Subcutaneous adipose tissue (tissue), 4 donors: ENCODE results near the gene FBP1. TPM values are rescaled to one million over a fixed set of nuclear protein-coding genes. Genes with fewer than 3 reads are reported as not detected.

Experiments used
- CTCF ChIP-seq: fragments of 450-650 bp; IDR thresholded peaks from one replicate; pipeline ENCODE4 v1.5.1; 2016; ENCODE audit warnings: low read depth, mild to moderate bottlenecking, control low read depth, antibody characterized with exemption, moderate library complexity
- total RNA-seq, 4 donors: library from RNA; depleted of rRNA; stranded (reverse); fragments of >200 nt; gene quantifications; one replicate each; pipeline ENCODE4 v1.1.0, GENCODE V29; 2016

FBP1 gene
- total RNA-seq, 4 donors from 2014 or later, result 6.6 to 160 (median 16.2) TPM

- TF ChIP-seq CTCF, result no peak
Observed at GRCh38 chr9:94666364-94667099, 27.2 kb upstream of the FBP1 start.

- TF ChIP-seq CTCF, result no peak
Observed at GRCh38 chr9:94665613-94666012, 26.3 kb upstream of the FBP1 start.

- TF ChIP-seq CTCF, result no peak
Observed at GRCh38 chr9:94664801-94665200, 25.5 kb upstream of the FBP1 start.

- TF ChIP-seq CTCF, result no peak
Observed at GRCh38 chr9:94663640-94664039, 24.3 kb upstream of the FBP1 start.

- no peak for TF ChIP-seq CTCF
Observed at GRCh38 chr9:94663140-94663539, 23.8 kb upstream of the FBP1 start.

GRCh38 chr9:94657021-94657725, 17.9 kb upstream of the FBP1 start:
- TF ChIP-seq CTCF, result no peak

GRCh38 chr9:94656200-94656599, 16.9 kb upstream of the FBP1 start:
- no peak for TF ChIP-seq CTCF
